MCF 10A (cell line): ENCODE measurements around the gene GPC3. TPM values are rescaled to one million over a fixed set of nuclear protein-coding genes. Genes with fewer than 3 reads are reported as not detected.

Experiments
- BruUV-seq: library from RNA; stranded (reverse); fragments of 400-500 nt; replicated peaks from 2 replicates; lab custom pipeline; 2021; lab: Mats Ljungman, UMichigan
- CTCF ChIA-PET: fragments of 300-600 bp; sonication (Branson Sonifier 250); formaldehyde crosslinking; extraction: SDS; loops from one replicate; lab custom pipeline; 2021; ENCODE audit warnings: antibody characterized with exemption, inconsistent platforms; lab: Yijun Ruan, JAX
- POLR2A ChIA-PET: fragments of 300-600, 350-650 bp; sonication (Branson Sonifier 250); formaldehyde crosslinking; extraction: SDS; loops from one replicate; lab custom pipeline; 2020; ENCODE audit warnings: antibody characterized with exemption, inconsistent platforms; lab: Yijun Ruan, JAX
- DNase-seq: peaks from one replicate; pipeline ENCODE4 v3.0.0-alpha.2; 2018; ENCODE audit not compliant: unreplicated experiment
- H3K27ac Mint-ChIP-seq: one replicate; pipeline ENCODE4 v1.8.0; 2022; ENCODE audit warnings: mild to moderate bottlenecking, low read depth, mixed read lengths; ENCODE audit not compliant: unreplicated experiment
- H3K27me3 Mint-ChIP-seq: one replicate; pipeline ENCODE4 v1.8.0; 2022; ENCODE audit warnings: mixed read lengths; ENCODE audit not compliant: insufficient read depth, unreplicated experiment
- H3K36me3 Mint-ChIP-seq: one replicate; pipeline ENCODE4 v1.8.0; 2022; ENCODE audit warnings: mild to moderate bottlenecking, moderate library complexity, mixed read lengths; ENCODE audit not compliant: insufficient read depth, unreplicated experiment
- H3K4me1 Mint-ChIP-seq: one replicate; pipeline ENCODE4 v1.8.0; 2022; ENCODE audit warnings: mixed read lengths; ENCODE audit not compliant: insufficient read depth, unreplicated experiment
- H3K4me3 Mint-ChIP-seq: one replicate; pipeline ENCODE4 v1.8.0; 2022; ENCODE audit warnings: mild to moderate bottlenecking, moderate library complexity, mixed read lengths; ENCODE audit not compliant: unreplicated experiment
- H3K9me3 Mint-ChIP-seq: one replicate; pipeline ENCODE4 v1.8.0; 2022; ENCODE audit warnings: mixed read lengths; ENCODE audit not compliant: unreplicated experiment
- CTCF ChIP-seq: fragments of 200-600 bp; IDR thresholded peaks from one replicate; pipeline ENCODE4 v1.8.0; 2022; ENCODE audit warnings: antibody characterized with exemption, mild to moderate bottlenecking; ENCODE audit not compliant: unreplicated experiment
- intact Hi-C: fragments of 100-400 bp; cut with micrococcal nuclease; formaldehyde crosslinking; loops from 2 replicates; pipeline ENCODE4 v1.14.1; 2022
- total RNA-seq: library from RNA; stranded (reverse); gene quantifications from 2 replicates; pipeline ENCODE4 v1.2.3, GENCODE V29; 2022

Gene GPC3
- total RNA-seq, 1 experiment from 2014 or later, result 0.37 TPM

DNA sequence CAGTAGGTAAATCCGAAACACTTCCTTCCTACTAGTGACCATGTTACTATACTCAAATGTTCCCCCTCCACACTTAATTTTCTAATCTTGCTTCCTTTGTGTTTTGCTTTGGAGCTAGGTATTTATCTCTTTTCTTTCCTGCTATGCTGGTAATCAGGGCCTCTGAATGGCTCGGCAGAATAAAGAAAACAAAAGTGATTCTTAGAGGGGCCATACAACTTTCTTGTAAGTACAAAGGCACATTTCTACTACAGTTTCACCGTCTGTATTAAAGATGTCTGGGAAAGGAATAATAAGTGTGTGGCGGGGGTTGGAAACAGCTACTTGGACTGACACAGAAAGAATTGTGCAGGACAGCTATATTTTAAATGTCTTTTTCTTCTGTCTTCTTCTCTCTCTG, 50.3 kb downstream of the GPC3 start:
- intact Hi-C loops, result no loop called here
- H3K9me3 Mint-ChIP-seq, result no peaks in the 10 kb centered on the region
- no TSS peak for BruUV-seq
- H3K36me3 Mint-ChIP-seq, result no peaks in the 10 kb centered on the region
- ChIA-PET CTCF (interaction anchor here (0.6 to 2.3 kb wide), 3 partner anchors 13 to 52 kb away, joined by 3 to 14 read pairs (median 3); no protein-coding TSS in a partner anchor), POLR2A (no interaction called here)
- no peak for TF ChIP-seq CTCF
- no peak for DNase-seq
- no peak overlapping the region for H3K4me3 Mint-ChIP-seq
- no peak overlapping the region for H3K27ac Mint-ChIP-seq
- peaks cover 37% of the 10 kb centered on the region for H3K27me3 Mint-ChIP-seq
- no peaks in the 10 kb centered on the region for H3K4me1 Mint-ChIP-seq

- ChIA-PET CTCF (no interaction called here), POLR2A (no interaction called here)
- peaks cover 39% of the 10 kb centered on the region for H3K27me3 Mint-ChIP-seq
- H3K36me3 Mint-ChIP-seq, result no peaks in the 10 kb centered on the region
- no peaks in the 10 kb centered on the region for H3K4me1 Mint-ChIP-seq
- no peaks in the 10 kb centered on the region for H3K9me3 Mint-ChIP-seq
- H3K27ac Mint-ChIP-seq, result no peak overlapping the region
- DNase-seq, result no peak
- TF ChIP-seq CTCF, result no peak
- BruUV-seq, result no TSS peak
- no peak overlapping the region for H3K4me3 Mint-ChIP-seq
- intact Hi-C loops, result no loop called here
Measured at GRCh38 chrX:133933316-133933715, 52.1 kb downstream of the GPC3 start.

GRCh38 chrX:133929836-133930464, 55.4 kb downstream of the GPC3 start:
- no peaks in the 10 kb centered on the region for H3K9me3 Mint-ChIP-seq
- CTCF ChIA-PET, result no interaction called here
- TF ChIP-seq CTCF, result no peak
- no peak overlapping the region for H3K4me3 Mint-ChIP-seq
- POLR2A ChIA-PET, result no interaction called here
- intact Hi-C loops, result no loop called here
- H3K27me3 Mint-ChIP-seq, result peaks cover 47% of the 10 kb centered on the region
- H3K4me1 Mint-ChIP-seq, result no peaks in the 10 kb centered on the region
- DNase-seq, result no peak
- no peaks in the 10 kb centered on the region for H3K36me3 Mint-ChIP-seq
- BruUV-seq, result no TSS peak
- no peak overlapping the region for H3K27ac Mint-ChIP-seq

GRCh38 chrX:133928365-133928764, 57.0 kb downstream of the GPC3 start:
- no peak overlapping the region for H3K4me3 Mint-ChIP-seq
- no peak overlapping the region for H3K27ac Mint-ChIP-seq
- H3K36me3 Mint-ChIP-seq, result no peaks in the 10 kb centered on the region
- no peak for TF ChIP-seq CTCF
- CTCF ChIA-PET, result interaction anchor here (0.6 kb wide), 1 partner anchor 17 kb away, joined by 3 read pairs; no protein-coding TSS in a partner anchor
- DNase-seq, result no peak
- no peaks in the 10 kb centered on the region for H3K9me3 Mint-ChIP-seq
- POLR2A ChIA-PET, result no interaction called here
- intact Hi-C loops, result no loop called here
- H3K4me1 Mint-ChIP-seq, result no peaks in the 10 kb centered on the region
- H3K27me3 Mint-ChIP-seq, result peaks cover 59% of the 10 kb centered on the region
- BruUV-seq, result no TSS peak
